COR-L47 (cell line): Measurements from ENCODE around the gene EEF1A2.
"Not testable (repeated sequence)": the region's sequence is repeated elsewhere in the genome, so short reads cannot be mapped to it uniquely, and the experiment has no call there.

Source experiments
- DNase-seq: peaks from one replicate; lab custom pipeline; 2025; lab: John Stamatoyannopoulos, UW

The EEF1A2 gene

GRCh38 chr20:63484651-63485403 lies 14.1 kb downstream of the EEF1A2 start:
- no peak for DNase-seq

- DNase-seq = no peak
These were observed 14.6 kb downstream of the EEF1A2 start for GRCh38 chr20:63484236-63484635.

GRCh38 chr20:63483834-63484233 lies 15.0 kb downstream of the EEF1A2 start:
- DNase-seq = no peak

- DNase-seq = no peak
These were observed 16.8 kb downstream of the EEF1A2 start for GRCh38 chr20:63482021-63482587.

- DNase-seq = no peak
These were observed 17.4 kb downstream of the EEF1A2 start for GRCh38 chr20:63481503-63481902.

- not testable (repeated sequence) for DNase-seq
These were observed 19.0 kb downstream of the EEF1A2 start for GRCh38 chr20:63479695-63480419.

- no peak for DNase-seq
These were observed 20.3 kb downstream of the EEF1A2 start for GRCh38 chr20:63478346-63479302.

GRCh38 chr20:63477944-63478343 lies 20.9 kb downstream of the EEF1A2 start:
- DNase-seq = no peak

GRCh38 chr20:63477061-63477616 lies 21.7 kb downstream of the EEF1A2 start:
- no peak for DNase-seq

- DNase-seq = no peak
These were observed 23.7 kb downstream of the EEF1A2 start for GRCh38 chr20:63475209-63475608.

- no peak for DNase-seq
These were observed 25.1 kb downstream of the EEF1A2 start for GRCh38 chr20:63473555-63474449.

- DNase-seq = no peak
These were observed 26.0 kb downstream of the EEF1A2 start for GRCh38 chr20:63472862-63473390.

GRCh38 chr20:63471981-63472831 lies 26.7 kb downstream of the EEF1A2 start, which contains the start of gene KCNQ2:
Gene KCNQ2 (minus strand): TSS chr20:63472655. CDS start chr20:63472463, 192 bp downstream.
- DNase-seq = no peak

GRCh38 chr20:63471717-63471980 lies 27.2 kb downstream of the EEF1A2 start:
- DNase-seq = no peak

GRCh38 chr20:63471002-63471716 lies 27.7 kb downstream of the EEF1A2 start:
- DNase-seq = no peak

- DNase-seq = no peak
These were observed 28.5 kb downstream of the EEF1A2 start for GRCh38 chr20:63470410-63470809.

GRCh38 chr20:63469713-63470101 lies 29.2 kb downstream of the EEF1A2 start:
- no peak for DNase-seq

- no peak for DNase-seq
These were observed 29.7 kb downstream of the EEF1A2 start for GRCh38 chr20:63469019-63469712.
